ENCODE measurements around the gene SWAP70.
A peak's percentile ranks its signal among the peaks of the same experiment; 100 is the strongest.
"Not testable (repeated sequence)": the region's sequence is repeated elsewhere in the genome, so short reads cannot be mapped to it uniquely, and the experiment has no call there.

SWAP70 gene

DNA sequence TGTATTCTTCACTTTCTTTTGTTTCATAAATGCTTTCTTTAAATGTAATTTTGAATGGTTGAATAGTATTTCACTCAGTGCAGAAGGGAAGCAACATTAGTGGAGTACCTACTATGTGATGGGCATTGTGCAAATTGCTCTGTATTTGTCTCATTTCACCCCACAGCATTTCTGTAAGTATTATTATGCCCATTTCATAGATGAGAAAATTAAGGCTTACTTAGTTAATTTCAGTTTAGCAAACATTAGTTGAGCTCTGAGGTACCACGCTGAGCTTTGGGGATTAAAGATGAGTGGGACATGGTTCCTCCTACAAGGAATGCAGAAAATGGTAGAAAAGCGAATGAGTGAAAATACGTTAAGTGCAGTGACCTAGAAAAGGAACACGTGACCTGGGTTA, 58.1 kb downstream of the SWAP70 start:
- DNase-seq (ENCODE audit: low read depth): no peak

DNA sequence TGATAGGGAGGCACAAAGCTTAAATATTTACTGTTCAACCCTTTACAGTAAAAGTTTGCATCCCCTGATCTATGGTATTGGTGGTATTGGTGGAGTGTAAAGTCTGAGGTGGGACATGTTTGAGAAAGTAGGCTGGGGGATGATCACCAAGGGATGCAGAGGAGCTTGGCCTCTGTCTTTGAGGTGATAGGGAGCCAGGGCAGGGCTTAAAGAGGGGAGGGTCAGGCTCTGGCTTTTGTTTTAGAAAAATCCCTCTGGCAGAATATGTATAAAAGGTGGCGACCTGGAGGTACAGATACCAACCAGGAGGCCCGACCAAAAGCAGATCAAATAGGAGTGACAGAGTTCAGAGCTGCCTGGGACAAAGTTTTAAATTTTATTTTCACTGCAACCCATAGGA, 59.0 kb downstream of the SWAP70 start:
- no peak for DNase-seq (ENCODE audit: low read depth)

DNA sequence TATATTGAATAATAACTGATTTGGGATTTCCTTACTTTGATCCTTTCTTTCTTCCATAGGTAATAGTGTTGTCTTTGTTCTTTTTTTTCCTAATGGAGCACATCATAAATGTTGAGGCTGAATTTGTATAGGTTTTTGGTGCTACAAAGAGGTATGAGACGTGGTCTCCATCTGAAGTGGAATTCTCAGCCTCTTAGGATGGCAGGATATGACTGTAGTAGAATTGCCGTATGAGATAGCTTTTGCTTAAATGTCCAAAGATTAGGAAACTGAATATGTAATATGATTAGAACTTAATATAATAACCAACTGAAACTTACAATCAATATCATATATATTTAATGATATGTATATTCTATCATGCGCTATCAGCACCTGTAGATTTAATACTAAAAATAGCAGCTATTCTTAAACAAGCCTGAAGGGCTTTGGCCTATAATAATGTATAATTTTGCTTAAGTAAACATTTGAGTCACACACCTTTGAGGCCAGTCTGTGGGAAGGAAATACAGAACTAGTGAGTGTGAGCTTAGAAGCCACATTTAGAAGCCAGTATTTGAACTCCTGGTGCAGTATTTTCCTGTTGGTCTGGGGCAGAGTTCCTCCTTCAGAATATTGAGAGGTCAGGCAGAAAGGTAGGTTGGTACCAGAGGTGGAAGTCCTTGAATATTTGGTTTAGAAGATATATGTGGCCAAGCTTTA, 62.6 kb downstream of the SWAP70 start:
- DNase-seq (ENCODE audit: low read depth): no peak

DNA sequence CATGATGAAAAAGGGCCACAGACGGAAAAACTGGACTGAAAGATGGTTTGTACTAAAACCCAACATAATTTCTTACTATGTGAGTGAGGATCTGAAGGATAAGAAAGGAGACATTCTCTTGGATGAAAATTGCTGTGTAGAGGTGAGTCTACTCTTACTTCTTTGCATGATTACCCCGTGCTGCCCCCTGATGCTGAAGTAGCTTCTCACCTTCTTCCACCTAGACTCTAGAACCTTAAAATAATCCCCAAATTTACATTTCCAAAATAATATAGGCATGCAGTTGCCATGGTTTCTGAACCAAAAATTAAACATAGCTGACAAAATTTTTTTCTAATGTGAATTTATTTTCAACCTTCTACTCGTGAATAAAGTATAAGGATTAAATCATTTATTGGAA, 64.2 kb downstream of the SWAP70 start:
- DNase-seq (ENCODE audit: low read depth): no peak

DNA sequence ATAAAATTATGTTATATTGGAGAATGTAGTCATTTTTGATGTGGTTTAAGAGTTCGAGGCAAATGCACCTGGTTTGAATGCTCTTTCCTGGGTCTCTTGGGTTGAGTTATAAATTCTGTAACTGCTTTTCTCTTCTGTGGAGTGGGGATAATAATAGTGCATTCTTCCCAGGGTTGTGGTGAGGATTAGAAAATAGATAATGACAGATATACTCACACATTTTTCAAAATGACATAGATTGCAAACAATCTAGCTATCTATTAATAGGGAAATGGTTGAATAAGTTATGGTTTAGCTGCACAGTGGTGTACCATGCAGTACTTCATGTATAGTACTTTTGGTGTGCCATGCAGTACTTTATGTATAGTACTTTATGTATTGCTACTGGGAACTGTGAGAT, 67.4 kb downstream of the SWAP70 start:
- no peak for DNase-seq (ENCODE audit: low read depth)

DNA sequence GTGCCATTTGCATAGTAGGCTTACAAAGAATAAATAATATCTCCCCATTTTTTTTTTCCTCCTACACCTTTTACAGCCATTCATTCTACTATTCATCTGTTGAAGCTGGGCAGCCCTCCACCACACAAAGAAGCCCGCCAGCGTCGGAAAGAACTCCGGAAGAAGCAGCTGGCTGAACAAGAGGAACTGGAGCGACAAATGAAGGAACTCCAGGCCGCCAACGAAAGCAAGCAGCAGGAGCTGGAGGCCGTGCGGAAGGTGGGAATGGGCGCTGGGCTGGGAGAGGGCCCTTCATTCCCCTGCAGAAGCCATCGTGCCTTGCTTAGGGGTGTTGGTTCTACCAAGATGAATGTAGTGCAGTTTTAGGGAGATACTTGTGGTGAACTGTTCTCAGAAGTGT, 68.6 kb downstream of the SWAP70 start:
- no peak for DNase-seq (ENCODE audit: low read depth)

DNA sequence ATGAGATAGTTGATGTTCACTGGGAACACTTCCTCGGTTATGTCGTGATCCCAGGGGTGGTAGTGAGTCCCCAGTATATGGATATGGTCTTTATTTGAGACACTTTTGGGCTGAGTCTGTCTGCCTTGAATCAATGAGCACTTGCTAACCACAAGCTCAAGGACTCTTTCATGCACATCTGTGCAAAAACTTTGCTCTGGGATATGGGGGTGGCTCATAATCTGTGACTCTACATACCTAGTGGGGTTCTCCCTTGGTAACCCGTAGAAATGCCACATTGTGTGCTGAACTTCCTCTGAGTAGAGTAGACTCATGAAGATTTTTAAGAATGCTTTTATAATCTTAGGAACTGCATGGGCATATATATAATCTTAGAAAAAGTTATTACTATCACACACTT, 69.3 kb downstream of the SWAP70 start:
- no peak for DNase-seq (ENCODE audit: low read depth)

DNA sequence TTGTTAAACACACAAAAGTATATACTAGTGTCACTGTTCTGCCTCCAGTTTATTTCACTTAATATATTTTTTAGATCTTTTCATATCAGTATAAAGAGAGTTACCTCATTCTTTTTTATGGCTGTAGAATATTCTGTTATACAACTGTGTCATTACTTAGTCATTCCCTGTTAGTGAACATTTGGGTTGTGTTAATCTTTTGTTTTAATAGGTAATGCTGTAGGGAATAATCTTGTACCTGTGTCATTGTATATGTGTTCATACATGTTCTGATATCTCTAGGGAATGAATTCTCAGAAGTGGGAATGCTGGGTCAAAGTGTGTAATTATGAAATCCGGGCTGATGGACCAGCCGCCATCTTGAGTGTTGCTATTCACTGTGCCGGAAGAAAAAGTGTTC, 71.4 kb downstream of the SWAP70 start:
- no peak for DNase-seq (ENCODE audit: low read depth)

DNA sequence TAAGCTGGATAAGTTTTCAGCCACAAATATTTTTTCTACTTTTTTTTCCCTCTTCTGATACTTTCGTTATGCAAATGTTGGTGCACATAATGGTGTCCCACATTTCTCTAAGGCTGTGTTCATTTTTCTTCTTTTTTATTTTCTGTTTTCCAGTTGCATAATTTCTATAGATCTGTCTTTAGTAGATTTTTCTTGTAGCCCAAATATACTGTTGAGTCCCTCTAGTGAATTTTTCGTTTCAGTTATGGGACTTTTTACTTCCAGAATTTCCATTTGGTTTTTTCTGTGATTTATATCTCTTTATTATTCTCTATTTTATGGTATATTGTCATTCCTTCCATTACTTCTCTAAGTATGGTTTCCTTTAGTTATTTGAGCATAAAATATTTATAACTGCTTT, 72.0 kb downstream of the SWAP70 start:
- no peak for DNase-seq (ENCODE audit: low read depth)

DNA sequence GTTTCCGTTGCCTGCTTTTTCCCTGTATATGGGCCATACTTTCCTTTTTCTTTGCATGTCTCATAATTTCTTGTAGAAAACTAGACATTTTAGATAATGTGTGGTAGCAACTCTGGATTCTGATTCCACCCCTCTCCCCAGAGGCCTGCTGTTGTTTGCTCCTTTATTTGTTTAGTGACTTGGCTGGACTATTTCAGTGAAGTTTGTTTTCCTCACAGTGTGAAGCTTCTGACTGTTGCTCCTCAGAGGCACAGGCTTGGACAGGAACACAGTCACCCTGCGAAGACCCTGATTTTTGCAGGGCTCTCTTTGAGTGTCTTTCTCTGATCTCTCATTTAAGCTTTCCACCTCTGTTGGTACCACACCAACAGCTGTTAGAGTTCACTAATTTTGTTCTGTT, 72.5 kb downstream of the SWAP70 start:
- DNase-seq (ENCODE audit: low read depth): no peak

DNA sequence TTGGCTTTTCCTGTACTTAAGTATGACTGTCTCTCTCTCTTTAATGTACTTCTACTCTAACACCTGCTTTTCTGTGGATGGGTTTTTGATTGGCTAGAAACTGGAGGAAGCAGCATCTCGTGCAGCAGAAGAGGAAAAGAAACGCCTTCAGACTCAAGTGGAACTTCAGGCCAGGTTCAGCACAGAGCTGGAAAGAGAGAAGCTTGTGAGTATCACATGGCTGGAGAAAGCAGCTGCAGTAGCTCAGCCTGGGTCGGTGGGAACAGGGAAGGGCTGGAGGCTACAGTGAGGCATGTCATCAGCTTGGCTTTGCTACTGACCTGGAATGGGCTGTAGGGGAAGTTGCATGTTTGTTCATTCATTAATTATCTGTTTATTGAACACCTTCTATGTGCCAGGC, 74.2 kb downstream of the SWAP70 start:
- DNase-seq (ENCODE audit: low read depth): no peak

DNA sequence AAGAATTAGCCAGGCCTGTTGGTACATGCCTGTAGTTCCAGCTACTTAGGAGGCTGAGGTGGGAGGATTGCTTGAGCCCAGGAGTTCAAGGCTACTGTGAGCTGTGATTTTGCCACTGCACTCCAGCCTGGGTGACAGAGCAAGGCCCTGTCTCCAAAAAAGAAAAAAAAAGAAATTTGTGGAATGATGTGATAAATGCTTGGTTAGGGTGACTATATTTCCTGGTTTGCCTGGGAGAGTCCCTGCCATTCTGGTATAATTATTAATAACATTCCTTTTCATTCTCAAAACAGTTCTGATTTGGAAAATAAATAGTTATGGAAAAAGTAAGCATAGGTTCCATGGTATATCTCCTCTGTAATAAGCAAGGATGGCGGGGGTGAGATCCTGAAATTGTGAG, 74.8 kb downstream of the SWAP70 start:
- no peak for DNase-seq (ENCODE audit: low read depth)

DNA sequence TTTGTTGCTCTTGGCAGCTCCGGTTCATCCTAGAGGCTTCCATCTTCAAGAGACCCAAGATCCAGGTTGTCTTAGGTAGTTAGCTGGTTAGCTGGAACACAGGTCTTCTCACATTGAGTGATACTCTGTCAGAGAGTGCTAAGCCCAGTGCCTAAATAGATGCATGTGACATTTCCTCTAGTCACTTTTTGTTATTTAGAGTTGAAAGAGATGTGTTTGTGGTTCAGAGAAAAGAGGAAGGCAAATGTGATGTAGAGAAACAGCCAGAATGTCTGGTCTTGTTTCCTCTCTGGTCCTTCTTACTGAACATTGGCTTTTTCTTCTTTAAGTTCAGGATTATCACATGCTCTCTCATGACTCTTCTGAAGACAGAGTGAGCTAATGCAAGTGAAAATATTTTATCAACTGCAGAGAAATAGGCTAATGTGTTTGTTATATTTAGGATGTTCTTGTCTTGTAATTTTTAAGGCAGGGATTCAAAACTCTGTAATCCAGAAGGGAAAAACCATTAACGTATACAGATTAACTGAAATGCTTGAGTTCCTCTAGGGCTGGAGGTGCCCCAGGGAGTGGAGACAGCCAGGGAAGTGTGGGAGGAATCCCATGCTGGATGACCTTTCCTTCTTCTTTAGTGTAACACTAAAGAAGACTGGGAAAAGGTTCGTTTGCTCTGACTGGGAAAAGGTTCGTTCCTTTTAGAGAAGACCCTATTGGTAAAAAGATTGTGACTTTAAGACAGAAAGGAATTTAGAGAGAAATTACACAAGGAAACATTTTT, 75.4 kb downstream of the SWAP70 start:
- DNase-seq (ENCODE audit: low read depth): no peak

DNA sequence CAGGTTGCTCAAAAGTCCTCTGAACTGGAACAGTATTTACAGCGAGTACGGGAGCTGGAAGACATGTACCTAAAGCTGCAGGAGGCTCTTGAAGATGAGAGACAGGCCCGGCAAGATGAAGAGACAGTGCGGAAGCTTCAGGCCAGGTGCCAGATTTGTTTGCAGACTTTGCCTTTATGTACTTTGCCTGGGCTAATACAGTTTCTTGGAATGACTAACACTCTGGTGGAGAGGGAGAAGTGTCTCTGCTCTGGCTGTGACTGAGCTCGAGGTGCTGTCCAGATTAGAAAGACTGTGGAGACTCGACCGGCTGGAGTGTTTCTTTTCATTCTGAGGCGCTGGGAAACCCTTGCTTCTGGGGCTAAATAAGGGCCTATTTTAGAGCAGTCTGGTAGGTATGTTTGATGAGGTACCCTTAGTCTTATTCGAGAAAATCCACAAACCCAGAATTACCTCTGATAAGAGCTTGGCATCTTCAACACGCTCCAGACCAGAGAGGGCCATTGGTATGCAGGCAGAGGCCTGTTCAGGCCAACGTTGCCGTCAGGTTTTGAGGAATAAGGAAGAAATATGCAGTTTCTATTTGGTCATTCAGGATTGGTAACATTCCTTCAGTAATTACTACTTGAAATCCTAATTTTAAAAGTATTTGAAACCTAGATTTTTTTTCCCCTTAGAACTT, 76.5 kb downstream of the SWAP70 start:
- no peak for DNase-seq (ENCODE audit: low read depth)

DNA sequence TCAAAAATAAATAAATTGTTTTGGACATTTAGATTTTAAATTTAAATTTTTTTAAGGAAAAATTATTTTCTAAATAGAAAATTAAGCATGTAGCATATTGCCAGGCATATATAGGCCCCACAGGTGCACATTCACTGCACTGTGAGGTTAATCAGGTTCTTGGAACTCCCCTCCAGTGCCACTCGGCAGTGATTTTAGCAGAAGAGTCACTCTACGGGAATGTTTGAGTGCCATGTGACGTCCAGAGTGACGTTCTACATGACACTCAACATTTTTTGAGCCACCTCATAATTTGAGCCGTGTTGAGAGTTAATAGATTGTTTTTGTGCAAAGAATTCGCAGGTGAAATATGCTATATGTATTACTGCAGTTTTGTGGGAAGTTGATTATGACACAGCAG, 77.4 kb downstream of the SWAP70 start:
- DNase-seq (ENCODE audit: low read depth): no peak

DNA sequence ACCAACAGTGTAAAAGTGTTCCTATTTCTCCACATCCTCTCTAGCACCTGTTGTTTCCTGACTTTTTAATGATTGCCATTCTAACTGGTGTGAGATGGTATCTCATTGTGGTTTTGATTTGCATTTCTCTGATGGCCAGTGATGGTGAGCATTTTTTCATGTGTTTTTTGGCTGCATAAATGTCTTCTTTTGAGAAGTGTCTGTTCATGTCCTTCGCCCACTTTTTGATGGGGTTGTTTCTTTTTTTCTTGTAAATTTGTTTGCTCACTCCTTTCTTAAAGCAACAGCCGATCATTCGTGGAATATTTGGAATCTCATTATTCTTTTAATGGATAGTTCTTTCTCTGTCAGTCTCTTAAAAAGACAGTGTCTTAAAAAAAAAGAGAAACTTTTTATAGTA, 79.6 kb downstream of the SWAP70 start:
- not testable (repeated sequence) for DNase-seq (ENCODE audit: low read depth)

DNA sequence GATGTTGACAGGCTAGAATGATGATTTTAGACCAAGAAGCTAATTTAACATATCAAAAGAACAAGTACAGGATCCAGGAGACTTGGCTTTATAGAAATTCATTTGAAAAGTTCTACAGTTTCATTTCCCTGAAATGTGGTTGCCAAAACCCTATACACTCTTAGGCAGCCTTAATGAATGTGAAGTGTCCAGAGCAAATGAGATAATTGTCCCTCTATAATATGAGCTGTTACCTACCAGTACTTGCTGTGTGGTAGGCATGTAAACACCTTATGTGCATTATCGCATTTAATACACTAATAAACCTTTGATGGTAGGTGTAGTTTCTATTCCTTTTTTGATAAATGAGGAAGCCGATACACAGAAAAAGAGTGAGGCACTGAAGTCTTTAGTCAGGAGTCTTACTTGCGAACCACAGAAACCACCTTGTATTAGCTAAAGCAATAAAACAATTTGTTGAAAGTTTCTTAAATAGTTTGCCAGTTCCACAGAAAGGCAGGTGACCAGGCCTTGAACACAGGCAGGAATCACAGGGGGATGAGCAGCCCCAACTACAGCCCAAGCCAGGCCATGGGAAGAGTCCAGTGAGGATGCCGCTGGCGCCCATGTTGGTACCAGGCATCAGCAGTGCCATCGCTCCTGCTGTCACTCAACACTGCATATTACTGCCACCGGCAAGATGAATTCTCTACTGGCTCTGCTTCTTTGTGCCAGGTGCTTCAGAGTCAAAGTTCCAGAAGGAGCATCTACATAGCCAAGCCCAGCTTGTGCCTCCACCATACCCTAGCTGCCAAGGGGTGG, 81.7 kb downstream of the SWAP70 start:
- no peak for DNase-seq (ENCODE audit: low read depth)

DNA sequence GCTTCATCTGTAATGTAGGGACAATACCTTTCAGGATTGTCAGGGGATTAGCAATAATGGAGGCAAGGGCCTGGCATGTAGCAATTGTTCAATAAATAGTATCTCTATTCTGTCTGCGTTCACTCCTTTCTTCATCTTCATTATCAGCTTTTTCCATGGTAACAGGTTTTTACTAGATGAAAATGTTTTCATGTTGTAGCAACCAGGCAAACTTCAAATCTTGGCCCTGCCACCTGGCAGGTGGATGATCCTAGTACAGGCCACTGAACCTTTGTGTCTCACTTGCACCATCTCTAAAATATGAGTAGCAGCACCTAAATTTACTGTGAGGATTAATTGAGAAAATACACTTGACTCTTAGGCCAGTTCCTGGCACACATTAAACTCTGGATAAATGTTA, 83.4 kb downstream of the SWAP70 start:
- no peak for DNase-seq (ENCODE audit: low read depth)

DNA sequence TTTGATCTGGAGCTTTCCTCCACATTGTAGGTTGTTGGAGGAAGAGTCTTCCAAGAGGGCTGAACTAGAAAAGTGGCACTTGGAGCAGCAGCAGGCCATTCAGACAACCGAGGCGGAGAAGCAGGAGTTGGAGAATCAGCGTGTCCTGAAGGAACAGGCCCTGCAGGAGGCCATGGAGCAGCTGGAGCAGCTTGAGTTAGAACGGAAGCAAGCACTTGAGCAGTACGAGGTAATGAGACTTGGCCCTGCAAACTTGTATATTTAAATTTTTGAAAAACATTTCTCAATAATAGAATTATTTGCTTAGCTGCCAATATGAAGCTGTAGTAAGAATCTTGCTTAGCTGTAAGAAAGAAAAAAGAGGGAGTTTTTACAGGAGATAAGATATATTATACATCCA, 84.0 kb downstream of the SWAP70 start:
- DNase-seq (ENCODE audit: low read depth): no peak

DNA sequence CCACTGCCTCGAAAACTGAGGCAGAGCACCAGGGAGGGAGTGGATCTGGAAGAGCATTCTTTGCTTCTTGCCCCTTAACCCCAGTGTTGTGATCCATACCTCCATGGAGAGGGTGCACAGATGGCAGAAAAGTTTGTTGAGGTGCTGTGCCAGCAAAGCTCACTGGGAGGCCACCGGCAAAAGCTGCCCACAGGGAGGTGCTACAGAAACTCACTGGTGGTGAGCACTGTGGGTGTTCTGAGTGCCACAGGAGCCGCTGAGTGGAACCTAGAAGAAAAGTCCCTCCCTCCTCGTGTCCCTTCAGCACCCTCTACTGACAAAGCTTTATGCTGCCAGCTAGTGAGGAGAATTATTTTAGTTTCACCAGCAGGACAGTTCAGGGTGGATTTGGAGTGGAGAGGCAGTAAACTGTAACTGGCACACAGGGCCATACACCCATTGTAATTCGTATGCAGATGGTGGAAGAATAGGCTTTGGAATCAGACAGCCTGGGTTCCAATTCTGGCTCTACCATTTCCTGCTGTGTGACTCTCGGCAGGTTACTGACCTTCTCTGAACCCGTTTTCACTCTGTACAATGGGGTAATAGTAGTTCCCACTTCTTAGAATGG, 84.6 kb downstream of the SWAP70 start:
- peak; percentile 32 for DNase-seq (ENCODE audit: low read depth)

DNA sequence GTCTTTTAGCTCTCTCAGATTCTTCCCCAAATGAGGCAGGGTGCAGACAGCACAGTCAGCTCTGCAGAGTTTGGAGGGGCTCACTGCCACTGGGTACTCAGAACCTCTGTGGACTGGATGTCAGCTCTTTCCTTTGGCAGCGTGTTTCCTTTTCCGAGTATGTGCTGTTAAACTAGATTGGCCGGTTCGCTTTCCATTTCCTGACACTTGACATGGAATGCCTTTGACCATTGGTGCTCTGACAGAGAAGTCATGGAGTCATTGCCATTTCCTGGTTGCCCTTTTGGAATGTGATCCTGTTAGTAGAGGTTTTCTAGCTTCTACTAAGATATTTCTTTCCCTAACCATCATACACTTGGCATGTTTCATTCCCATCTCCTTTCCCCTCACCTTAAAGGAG, 86.7 kb downstream of the SWAP70 start:
- no peak for DNase-seq (ENCODE audit: low read depth)

DNA sequence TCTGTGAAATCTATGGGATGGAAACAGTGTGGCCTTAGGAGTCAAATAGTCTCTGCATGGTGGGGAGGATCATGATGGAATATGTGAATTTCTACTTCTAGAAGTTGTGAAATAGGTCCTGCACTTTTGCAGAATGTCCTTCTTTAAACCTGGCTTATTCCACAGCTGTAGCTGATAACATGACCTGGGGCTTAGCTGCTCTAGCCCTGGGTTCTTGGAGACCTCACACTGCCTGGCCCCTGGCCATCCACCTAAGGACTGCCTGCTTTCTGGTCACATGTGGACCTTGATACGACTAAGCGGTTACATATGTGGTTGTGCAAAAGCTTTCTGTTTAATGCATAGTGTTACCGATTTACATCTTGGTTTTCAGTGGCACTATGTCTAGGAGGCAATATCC, 88.2 kb downstream of the SWAP70 start:
- no peak for DNase-seq (ENCODE audit: low read depth)
